Measurements from ENCODE around the gene XYLT1. TPM values are rescaled to one million over a fixed set of nuclear protein-coding genes. Genes with fewer than 3 reads are reported as not detected.

Gene XYLT1
- total RNA-seq, 1 experiment from 2014 or later = 12.5 TPM

- Histone ChIP-seq H3K36me3 (ENCODE audit: control insufficient read depth, insufficient read depth, low read length) (no peaks in the 10 kb centered on the region), H3K4me3 (ENCODE audit: low read depth, low read length) (no peak overlapping the region), H3K9me3 (no peaks in the 10 kb centered on the region), H3K27me3 (replicated peaks; ENCODE audit: control insufficient read depth, insufficient read depth, low read length) (no peaks in the 10 kb centered on the region), H3K4me1 (peaks cover 45% of the 10 kb centered on the region)
- peak overlapping the region; percentile 34 for H3K27ac Mint-ChIP-seq (ENCODE audit: unreplicated experiment)
- H3K9me3 Mint-ChIP-seq (ENCODE audit: unreplicated experiment) = no peaks in the 10 kb centered on the region
- no peaks in the 10 kb centered on the region for H3K36me3 Mint-ChIP-seq (ENCODE audit: insufficient read depth, unreplicated experiment)
- BruUV-seq (replicated peaks) = TSS peak; percentile 61
- TF ChIP-seq, protein P1, sequence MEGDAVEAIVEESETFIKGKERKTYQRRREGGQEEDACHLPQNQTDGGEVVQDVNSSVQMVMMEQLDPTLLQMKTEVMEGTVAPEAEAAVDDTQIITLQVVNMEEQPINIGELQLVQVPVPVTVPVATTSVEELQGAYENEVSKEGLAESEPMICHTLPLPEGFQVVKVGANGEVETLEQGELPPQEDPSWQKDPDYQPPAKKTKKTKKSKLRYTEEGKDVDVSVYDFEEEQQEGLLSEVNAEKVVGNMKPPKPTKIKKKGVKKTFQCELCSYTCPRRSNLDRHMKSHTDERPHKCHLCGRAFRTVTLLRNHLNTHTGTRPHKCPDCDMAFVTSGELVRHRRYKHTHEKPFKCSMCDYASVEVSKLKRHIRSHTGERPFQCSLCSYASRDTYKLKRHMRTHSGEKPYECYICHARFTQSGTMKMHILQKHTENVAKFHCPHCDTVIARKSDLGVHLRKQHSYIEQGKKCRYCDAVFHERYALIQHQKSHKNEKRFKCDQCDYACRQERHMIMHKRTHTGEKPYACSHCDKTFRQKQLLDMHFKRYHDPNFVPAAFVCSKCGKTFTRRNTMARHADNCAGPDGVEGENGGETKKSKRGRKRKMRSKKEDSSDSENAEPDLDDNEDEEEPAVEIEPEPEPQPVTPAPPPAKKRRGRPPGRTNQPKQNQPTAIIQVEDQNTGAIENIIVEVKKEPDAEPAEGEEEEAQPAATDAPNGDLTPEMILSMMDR (IDR thresholded peaks at IDR 0.05; ENCODE audit: insufficient read depth in 1 of 2, low read depth in 1 of 2, low read length in 1 of 2, severe bottlenecking in 1 of 2, unreplicated experiment in 1 of 2) = no peak
- CTCF ChIA-PET = interaction anchor here (1.0 kb wide), 1 partner anchor 163 kb away, joined by 3 read pairs; no protein-coding TSS in a partner anchor
- intact Hi-C loops (cut with micrococcal nuclease; ENCODE audit: unreplicated experiment) = loop anchor here (1.0 to 10.0 kb wide), 2 partner anchors 29 to 160 kb away; no protein-coding TSS in a partner anchor
- DNase-seq = peak; percentile 54 to 73
- peaks cover 25% of the 10 kb centered on the region for H3K4me1 Mint-ChIP-seq (ENCODE audit: low read depth, unreplicated experiment)
- H3K4me3 Mint-ChIP-seq (ENCODE audit: unreplicated experiment) = peak overlapping the region; percentile 45
- no peaks in the 10 kb centered on the region for H3K27me3 Mint-ChIP-seq (ENCODE audit: insufficient read depth, unreplicated experiment)
- POLR2A ChIA-PET = no interaction called here
These were observed 166.2 kb downstream of the XYLT1 start for GRCh38 chr16:17304491-17305119.

GRCh38 chr16:17304106-17304490 lies 166.7 kb downstream of the XYLT1 start:
- TF ChIP-seq, protein P1 (IDR thresholded peaks at IDR 0.05; ENCODE audit: insufficient read depth in 1 of 2, low read depth in 1 of 2, low read length in 1 of 2, severe bottlenecking in 1 of 2, unreplicated experiment in 1 of 2) = no peak
- H3K36me3 ChIP-seq (ENCODE audit: control insufficient read depth, insufficient read depth, low read length) = no peaks in the 10 kb centered on the region
- H3K4me3 ChIP-seq (ENCODE audit: low read depth, low read length) = no peak overlapping the region
- POLR2A ChIA-PET = no interaction called here
- H3K27me3 ChIP-seq (replicated peaks; ENCODE audit: control insufficient read depth, insufficient read depth, low read length) = no peaks in the 10 kb centered on the region
- Mint-ChIP-seq H3K4me1 (ENCODE audit: low read depth, unreplicated experiment) (peaks cover 27% of the 10 kb centered on the region), H3K9me3 (ENCODE audit: unreplicated experiment) (no peaks in the 10 kb centered on the region), H3K4me3 (ENCODE audit: unreplicated experiment) (peak overlapping the region; percentile 45), H3K36me3 (ENCODE audit: insufficient read depth, unreplicated experiment) (no peaks in the 10 kb centered on the region), H3K27me3 (ENCODE audit: insufficient read depth, unreplicated experiment) (no peaks in the 10 kb centered on the region), H3K27ac (ENCODE audit: unreplicated experiment) (peak overlapping the region; percentile 34)
- intact Hi-C loops (cut with micrococcal nuclease; ENCODE audit: unreplicated experiment) = loop anchor here (1.0 to 10.0 kb wide), 2 partner anchors 29 to 161 kb away; no protein-coding TSS in a partner anchor
- peaks cover 45% of the 10 kb centered on the region for H3K4me1 ChIP-seq
- no TSS peak for BruUV-seq (replicated peaks)
- CTCF ChIA-PET = interaction anchor here (1.0 kb wide), 1 partner anchor 164 kb away, joined by 3 read pairs; no protein-coding TSS in a partner anchor
- no peaks in the 10 kb centered on the region for H3K9me3 ChIP-seq
- DNase-seq = peak; percentile 67 to 80

GRCh38 chr16:17303101-17303500 lies 167.7 kb downstream of the XYLT1 start:
- ChIA-PET CTCF (no interaction called here), POLR2A (no interaction called here)
- peaks cover 45% of the 10 kb centered on the region for H3K4me1 ChIP-seq
- H3K36me3 ChIP-seq (ENCODE audit: control insufficient read depth, insufficient read depth, low read length) = no peaks in the 10 kb centered on the region
- H3K9me3 ChIP-seq = no peaks in the 10 kb centered on the region
- Mint-ChIP-seq H3K27ac (ENCODE audit: unreplicated experiment) (peak overlapping the region; percentile 60), H3K36me3 (ENCODE audit: insufficient read depth, unreplicated experiment) (no peaks in the 10 kb centered on the region), H3K9me3 (ENCODE audit: unreplicated experiment) (no peaks in the 10 kb centered on the region), H3K27me3 (ENCODE audit: insufficient read depth, unreplicated experiment) (no peaks in the 10 kb centered on the region), H3K4me3 (ENCODE audit: unreplicated experiment) (no peak overlapping the region), H3K4me1 (ENCODE audit: low read depth, unreplicated experiment) (peaks cover 27% of the 10 kb centered on the region)
- no peak for DNase-seq
- no peak overlapping the region for H3K4me3 ChIP-seq (ENCODE audit: low read depth, low read length)
- intact Hi-C loops (cut with micrococcal nuclease; ENCODE audit: unreplicated experiment) = loop anchor here (10.0 kb wide), 1 partner anchor 162 kb away; no protein-coding TSS in a partner anchor
- no peaks in the 10 kb centered on the region for H3K27me3 ChIP-seq (replicated peaks; ENCODE audit: control insufficient read depth, insufficient read depth, low read length)
- no TSS peak for BruUV-seq (replicated peaks)
- TF ChIP-seq, protein P1 (IDR thresholded peaks at IDR 0.05; ENCODE audit: insufficient read depth in 1 of 2, low read depth in 1 of 2, low read length in 1 of 2, severe bottlenecking in 1 of 2, unreplicated experiment in 1 of 2) = no peak
